Hepatocyte (in vitro differentiated cells): Measurements from ENCODE around the gene FSHR.

Source experiments
- EZH2 ChIP-seq: fragments of 200-600 bp; sonication (generic); IDR thresholded peaks from 2 replicates; pipeline ENCODE4 v1.6.1; 2016; ENCODE audit warnings: antibody characterized with exemption, mild to moderate bottlenecking, borderline replicate concordance
- EZH2phosphoT487 ChIP-seq: fragments of 200-600 bp; sonication (generic); IDR thresholded peaks from one replicate; pipeline ENCODE4 v1.6.1; 2018; ENCODE audit warnings: antibody characterized with exemption, mild to moderate bottlenecking, low read depth, moderate library complexity; ENCODE audit not compliant: unreplicated experiment, severe bottlenecking
- TF ChIP-seq, protein P1 (sequence below): fragments of 200-600 bp; sonication (generic); IDR thresholded peaks from 2 replicates; pipeline ENCODE4 v1.5.1; 2016; ENCODE audit warnings: antibody characterized with exemption, mild to moderate bottlenecking; ENCODE audit not compliant: poor library complexity

DNA sequence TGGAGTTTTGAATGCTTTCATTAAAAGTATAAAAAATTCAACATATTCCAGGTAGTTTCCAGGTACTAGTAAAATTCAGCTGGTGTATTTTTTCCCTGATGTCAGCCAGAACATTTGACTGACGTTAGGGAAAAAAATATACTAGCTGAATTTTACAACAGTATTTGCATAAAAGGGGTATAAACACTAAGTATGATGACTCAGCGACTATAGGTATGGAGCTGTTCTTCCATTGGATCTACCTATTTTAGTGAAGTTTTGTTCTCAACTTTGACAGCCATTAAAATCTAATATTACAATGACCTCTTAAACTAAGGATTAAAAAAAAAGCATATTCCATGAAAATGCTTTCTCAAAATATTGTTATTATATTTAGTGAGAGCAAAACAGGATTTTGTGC is 155.9 kb downstream of the FSHR start:
- TF ChIP-seq, protein P1, sequence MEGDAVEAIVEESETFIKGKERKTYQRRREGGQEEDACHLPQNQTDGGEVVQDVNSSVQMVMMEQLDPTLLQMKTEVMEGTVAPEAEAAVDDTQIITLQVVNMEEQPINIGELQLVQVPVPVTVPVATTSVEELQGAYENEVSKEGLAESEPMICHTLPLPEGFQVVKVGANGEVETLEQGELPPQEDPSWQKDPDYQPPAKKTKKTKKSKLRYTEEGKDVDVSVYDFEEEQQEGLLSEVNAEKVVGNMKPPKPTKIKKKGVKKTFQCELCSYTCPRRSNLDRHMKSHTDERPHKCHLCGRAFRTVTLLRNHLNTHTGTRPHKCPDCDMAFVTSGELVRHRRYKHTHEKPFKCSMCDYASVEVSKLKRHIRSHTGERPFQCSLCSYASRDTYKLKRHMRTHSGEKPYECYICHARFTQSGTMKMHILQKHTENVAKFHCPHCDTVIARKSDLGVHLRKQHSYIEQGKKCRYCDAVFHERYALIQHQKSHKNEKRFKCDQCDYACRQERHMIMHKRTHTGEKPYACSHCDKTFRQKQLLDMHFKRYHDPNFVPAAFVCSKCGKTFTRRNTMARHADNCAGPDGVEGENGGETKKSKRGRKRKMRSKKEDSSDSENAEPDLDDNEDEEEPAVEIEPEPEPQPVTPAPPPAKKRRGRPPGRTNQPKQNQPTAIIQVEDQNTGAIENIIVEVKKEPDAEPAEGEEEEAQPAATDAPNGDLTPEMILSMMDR, result no peak
- no peak for TF ChIP-seq EZH2
- TF ChIP-seq EZH2phosphoT487, result no peak
